ENCODE results near the gene MFAP4.

The MFAP4 gene

GRCh38 chr17:19409509-19409908 is 22.5 kb upstream of the MFAP4 start:
- no peak for DNase-seq

GRCh38 chr17:19409066-19409465 is 22.1 kb upstream of the MFAP4 start:
- no peak for DNase-seq

- no peak for DNase-seq
Observed at GRCh38 chr17:19408346-19408710, 21.3 kb upstream of the MFAP4 start.

DNA sequence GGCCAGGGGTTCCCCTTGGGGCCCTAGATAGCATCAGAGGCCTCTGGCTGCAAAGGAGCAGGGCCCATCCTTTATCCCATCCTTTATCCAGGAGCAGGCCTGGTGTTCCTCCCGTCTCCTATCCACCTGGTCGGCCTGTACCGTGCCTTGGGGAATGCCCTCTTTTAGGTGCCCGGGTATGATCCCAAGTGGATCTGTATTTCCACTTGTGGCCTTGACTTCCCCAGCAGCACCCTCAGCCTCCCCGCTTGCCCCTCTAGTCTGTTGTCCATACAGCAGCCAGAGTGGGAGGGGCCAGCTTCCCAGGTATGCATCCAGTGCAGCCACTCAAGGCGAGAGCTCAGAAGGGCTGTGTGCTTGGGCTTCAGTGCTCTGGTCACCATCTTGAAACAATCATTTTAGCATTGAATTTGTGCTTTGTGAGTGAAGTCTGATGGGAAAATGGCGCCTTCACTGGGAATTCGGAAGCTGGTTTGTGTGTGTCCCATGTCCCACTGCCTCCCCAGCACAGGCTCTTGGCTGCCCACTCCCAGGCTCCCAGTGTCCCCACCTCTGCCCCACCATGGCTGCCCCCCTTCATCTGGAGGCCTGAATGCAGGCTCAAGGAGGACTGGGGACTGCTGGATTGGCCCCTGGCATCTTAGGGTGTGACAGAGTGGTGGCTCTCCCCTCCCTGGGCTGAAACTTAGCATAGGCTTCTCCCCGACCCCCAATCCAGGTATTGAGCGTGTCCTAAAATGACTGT is 20.8 kb upstream of the MFAP4 start:
- no peak for DNase-seq

DNA sequence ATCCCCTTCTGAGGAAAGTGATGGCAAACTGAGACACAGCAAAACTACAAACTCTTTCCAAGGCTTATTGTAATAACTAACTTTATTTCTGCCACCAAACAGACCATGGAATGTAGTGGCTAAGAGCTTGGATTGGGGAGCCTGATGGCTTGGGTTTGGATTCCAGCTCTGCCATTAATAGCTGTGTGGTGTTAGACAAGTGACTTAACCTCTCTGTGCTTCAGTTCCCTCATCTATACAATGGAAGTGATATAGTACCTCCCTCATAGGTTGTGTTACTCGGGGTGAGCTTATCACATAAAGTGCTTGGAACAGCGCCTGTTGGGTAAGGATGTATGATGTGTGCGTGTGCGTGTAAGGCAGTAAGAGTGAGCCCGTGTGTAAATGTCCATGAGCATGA is 18.1 kb upstream of the MFAP4 start:
- no peak for DNase-seq

- DNase-seq, result no peak
Observed at GRCh38 chr17:19404264-19404663, 17.3 kb upstream of the MFAP4 start.

GRCh38 chr17:19403021-19403420 is 16.0 kb upstream of the MFAP4 start:
- DNase-seq, result no peak

DNA sequence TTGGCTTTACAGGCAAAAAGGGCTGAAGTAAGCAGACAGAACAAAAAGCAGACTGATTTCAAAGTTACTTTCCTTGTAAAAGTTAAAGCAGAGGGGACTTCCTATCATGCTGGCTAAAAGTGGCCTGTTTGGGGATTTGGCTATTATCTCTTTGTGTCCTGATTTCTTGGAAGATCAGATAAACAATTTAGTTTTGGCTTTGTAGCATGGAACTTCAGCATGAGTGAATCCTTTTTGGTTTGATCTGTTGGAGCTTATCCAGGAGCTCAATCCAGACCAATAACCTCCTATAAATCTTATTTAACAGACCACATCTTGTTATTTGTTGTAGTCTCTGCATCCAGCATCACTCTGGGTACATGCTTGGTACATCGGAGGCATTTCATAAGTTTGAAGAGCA is 15.2 kb upstream of the MFAP4 start:
- no peak for DNase-seq

DNA sequence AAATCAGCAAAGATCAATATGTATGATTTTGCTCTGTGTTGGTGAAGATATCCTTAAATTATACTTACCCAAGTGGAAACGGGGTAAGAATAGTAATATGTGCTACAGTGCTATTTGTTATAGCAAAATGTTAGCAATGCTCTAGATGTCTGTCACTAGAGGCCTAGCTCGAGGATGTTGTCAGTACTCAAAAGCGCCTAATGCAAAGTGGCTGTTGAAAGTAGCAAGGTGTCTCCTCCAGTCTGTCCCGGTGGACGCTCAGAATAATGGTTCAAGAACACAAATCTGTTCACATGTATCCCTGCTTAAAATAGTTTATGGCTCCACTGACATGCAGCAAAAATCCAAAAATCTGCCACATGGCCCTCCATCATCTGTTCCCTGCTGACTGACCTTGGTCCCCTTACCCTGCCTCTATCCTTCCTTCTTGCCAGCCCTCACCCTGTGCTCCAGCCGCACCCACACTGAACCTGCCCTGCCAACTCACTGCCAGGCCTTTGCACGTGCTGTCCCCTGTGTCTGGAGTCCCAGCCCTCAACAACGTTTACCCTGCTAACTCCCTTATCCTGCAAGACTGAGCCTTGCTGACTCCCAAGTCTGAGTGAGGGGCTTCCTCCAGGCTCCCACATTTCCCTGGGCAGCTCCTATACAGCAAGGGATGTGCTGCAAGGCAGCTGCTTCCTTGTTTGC is 14.5 kb upstream of the MFAP4 start:
- no peak for DNase-seq

DNA sequence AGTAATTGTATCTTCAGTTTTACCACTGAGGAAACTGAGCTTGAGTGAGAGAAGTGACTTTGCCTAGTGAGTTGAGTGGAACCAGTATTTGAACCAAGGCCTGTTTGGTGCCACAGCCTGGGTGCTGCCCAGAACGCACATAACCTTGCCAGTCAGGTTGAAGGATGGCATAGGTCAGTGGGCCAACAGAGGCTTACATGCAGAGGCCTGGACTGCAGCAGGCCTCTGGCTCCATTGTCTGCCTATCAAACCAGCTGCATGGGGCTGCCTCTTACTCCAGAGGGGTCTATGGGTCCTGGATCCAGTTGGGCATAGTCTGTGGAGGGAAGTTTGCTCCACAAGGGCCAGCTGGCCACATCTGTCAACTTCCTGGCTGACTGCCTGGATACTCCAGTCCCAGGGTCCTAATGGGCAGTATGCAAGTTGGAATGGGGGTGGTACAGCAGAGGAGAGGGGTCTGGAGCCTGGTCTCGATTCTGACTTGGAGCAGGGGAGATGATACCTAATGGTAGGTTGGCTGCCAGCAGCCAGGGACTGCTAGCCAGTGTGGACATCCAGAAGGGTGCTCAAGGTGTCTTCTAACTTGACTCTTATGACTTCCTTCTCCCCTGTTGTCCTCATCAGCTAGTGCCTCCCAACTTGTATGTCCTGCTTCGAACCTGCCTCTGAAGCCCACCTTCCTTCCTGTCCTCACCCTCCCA is 12.9 kb upstream of the MFAP4 start:
- no peak for DNase-seq

DNA sequence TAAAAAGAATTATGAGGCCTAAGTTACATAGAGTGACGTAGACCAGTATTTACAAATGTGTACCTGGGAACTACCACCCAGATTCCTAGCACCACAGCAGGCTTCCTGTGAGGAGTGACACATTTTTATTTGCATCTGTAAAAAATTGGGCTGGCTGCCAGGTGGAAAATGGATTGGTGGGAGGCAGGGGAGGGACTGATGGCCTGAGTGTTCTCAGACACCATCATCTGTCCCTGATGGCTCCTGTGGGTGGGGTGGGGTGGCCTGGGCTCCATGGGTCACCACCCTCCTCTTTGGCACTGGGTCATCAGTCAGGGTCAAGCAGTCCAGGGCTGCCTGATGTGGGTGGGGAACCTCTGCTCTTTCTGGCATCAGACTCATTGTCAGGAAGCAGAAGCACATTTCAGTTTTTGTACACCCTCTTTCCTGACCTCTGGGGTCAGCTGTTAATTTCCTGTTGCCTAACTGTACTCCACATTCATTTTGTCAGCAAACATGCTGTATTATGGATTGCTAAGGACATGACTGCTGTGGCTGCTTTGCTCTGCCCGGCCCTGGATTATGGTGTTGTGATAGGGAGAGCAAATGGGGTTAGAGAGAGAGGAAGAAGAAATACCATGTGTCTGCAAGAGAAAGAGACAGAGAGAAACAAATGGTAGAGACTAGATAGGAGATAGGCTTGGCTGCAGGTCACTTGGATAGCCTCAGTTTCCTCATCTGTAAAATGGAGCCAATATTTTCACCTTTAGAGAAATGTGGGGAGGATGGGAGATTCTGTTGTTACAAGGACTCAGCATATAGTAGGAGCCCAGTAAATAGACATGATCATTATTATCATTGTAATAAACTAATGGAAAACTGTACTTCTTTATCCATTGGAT is 11.6 kb upstream of the MFAP4 start:
- DNase-seq, result no peak

DNA sequence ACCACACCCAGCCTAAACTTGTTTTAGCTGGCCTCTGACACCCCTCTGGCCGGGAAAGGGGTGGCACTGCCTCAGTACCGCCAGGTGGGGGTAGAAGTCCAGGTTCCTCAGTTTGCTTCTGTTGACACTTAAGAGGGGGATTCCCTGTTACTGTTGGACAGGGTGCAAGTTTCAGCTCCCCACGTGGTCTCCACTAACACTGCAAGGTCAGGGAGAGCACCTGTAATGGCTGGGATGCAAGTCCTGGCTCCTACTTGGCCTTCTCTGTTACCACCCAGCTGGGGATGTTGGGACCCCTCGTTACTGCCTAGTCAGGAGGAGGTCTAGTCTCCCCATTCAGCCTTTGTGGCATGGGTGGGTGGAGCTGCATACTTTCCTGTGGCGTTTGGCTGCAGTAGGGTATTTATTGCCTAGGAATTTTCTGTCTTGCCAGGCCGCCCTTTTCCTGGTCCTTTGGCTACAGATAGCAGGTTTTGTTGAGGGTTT is 10.6 kb upstream of the MFAP4 start:
- no peak for DNase-seq

DNA sequence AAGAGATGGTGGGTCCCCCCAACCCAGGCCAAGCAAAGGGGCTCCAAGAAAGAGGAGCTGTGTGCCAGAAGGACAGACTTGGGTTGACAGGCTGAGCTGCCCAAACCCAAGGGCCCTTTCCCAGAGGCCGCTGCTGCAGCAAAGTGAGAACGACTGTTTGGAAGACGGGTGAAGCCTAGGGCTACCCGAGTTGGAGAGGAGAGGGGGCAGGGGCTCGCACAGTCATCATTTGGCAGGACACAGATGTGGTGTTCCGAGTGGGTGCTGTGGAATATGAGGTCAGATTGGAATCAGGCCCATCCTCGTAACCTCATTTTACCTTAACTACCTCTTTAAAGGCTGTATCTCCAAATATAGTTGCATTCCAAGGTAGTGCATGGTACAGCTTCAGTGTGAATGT is 5.3 kb upstream of the MFAP4 start:
- DNase-seq, result no peak

GRCh38 chr17:19391432-19391831 is 4.4 kb upstream of the MFAP4 start:
- DNase-seq, result no peak

GRCh38 chr17:19390951-19391350 is 4.0 kb upstream of the MFAP4 start:
- DNase-seq, result no peak

DNA sequence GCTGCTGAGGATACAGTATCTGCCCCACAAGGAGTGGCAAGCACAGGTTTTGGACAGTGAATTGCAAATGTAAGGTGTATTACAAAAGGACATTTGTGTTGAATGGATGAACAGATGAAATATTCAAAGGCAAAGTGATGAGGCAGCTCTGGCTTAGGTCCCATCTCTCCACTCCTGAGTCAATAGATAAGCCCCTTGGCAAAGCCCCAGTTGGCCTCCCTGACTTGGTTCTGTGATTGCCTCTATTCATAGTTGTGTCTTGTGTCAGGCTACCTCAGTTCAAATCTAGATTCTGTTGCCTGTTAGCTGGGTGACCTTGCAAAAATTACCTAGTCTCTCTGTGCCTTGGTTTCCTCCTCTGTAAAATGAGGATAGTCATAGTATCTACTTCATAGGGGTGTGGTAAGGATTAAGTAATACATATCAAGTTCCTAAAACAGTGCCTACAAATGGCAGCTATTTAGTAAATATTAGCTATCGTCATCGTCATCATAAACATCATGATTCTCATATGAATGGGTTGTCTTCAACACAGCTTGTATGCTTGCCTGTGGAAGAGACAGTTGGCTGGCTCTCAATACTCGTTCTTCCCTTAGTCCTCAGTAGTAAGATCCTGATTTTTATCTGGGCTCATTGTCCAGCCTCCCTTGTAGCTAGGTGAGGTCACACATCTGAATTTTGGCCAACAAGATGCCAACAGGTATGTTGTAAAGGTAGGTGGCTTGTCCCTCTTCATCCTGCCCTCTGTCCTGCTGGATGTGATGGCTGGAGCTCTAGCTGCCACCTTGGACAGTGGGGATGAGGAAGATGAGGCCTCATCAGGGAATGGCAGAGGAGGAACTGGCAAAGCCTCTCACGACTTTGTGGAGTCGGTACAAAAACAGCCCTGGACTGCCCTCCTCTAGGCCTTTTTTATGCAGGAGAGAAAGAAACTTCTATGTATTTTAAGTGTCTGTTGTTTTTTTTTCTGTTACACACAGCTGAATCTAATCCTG is 2.1 kb upstream of the MFAP4 start:
- DNase-seq, result no peak

DNA sequence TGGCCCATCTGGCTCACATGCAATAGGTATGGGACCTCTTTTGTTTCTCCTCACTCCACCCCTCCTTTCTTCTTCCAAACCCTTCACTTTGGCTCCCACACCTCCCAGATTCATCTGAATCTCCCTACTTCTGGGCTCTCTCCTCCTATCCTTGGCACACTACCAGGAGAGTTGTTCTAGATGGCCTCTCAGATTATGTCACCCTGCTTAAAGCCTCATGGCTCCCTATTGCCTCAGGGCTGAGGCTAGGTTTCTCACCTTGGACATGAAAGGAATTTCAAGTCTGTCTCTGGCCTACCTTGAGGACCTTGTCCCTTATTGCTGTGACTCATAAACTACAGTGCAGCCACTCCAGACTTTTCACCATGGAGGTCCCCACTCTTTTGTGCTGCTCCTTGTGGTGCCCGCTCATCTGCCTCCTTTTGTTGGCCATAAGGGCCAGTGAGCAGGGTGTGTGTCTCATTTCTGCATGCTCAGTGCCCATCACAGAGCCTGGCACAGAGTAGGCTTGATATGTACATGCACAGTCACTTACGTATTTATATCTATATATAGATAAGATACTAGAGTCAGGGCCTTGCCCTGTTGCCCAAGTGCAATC is 1.0 kb upstream of the MFAP4 start:
- DNase-seq, result no peak

- DNase-seq, result peak; percentile 26
Observed at GRCh38 chr17:19386051-19386929, 700 bp downstream of the MFAP4 start.

GRCh38 chr17:19385521-19385983 is 1.4 kb downstream of the MFAP4 start:
- DNase-seq, result no peak
